GM21447 (cell line): ENCODE data around the gene IRF1.
A peak's percentile ranks its signal among the peaks of the same experiment; 100 is the strongest.

Source experiments
- ATAC-seq: cut with Tn5 transposase; IDR thresholded peaks from one replicate; pipeline ENCODE4 v1.9.1; 2021; ENCODE audit not compliant: unreplicated experiment

The IRF1 gene

DNA sequence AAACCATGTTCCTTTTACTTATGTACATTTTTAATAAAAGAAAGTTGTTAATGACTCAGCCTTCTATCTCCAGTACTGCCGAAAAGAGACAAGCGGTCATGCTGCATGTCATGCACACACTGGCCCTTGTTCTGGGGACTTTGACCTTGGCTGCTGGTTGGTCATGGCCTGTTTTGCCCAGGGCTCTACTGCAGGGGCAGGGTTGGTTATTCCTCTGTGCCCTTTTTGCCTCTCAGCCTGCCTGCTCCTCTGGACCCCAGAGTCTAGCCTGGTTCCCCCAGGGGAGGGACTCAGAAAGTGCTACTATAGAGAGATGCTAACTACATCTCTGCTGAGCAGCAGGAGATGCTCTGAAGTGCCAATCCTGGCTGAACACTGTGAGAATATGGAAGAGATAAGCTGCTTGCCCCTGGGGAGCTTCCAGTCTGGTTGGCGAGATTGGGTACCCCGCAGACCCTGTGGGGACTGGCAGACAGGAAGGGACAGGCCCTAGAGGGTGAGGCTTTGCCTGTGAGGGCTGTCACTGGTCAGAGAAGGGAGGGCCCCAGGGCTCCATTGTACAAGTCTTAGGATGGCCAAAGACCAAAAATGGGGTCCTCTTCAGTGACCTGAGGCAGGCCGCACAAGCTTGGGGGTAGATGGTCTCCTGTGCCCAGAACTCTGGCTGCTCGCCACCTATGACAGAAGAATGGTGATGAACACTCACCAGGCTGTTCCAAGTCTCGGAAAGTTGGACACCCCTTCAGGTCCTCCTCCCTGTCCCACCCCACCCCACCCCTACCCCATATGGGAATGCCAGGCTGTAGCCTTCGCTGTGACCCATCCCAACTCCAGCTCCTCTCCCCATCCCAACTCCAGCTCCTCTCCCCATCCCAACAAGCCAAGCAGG lies 14.3 kb downstream of the IRF1 start:
- ATAC-seq = no peak

DNA sequence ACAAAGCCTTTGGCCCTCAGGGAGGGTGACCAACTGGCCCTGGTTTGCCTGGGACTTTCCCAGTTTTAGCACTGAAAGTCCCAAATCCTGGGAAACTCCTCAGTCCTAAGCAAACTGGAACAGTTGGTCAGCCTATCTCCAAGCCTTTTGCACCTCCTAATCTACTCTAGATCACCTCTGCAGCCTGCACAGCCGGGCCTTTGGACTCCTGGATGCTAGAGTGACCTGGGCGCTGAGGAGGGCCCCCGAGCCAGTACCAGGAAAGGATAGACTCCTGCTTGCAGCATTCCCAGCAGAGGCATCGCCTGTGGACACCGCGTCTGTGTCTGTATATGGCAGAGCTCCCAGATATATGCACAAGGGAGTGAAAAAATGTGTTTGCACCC lies 15.1 kb downstream of the IRF1 start:
- no peak for ATAC-seq

DNA sequence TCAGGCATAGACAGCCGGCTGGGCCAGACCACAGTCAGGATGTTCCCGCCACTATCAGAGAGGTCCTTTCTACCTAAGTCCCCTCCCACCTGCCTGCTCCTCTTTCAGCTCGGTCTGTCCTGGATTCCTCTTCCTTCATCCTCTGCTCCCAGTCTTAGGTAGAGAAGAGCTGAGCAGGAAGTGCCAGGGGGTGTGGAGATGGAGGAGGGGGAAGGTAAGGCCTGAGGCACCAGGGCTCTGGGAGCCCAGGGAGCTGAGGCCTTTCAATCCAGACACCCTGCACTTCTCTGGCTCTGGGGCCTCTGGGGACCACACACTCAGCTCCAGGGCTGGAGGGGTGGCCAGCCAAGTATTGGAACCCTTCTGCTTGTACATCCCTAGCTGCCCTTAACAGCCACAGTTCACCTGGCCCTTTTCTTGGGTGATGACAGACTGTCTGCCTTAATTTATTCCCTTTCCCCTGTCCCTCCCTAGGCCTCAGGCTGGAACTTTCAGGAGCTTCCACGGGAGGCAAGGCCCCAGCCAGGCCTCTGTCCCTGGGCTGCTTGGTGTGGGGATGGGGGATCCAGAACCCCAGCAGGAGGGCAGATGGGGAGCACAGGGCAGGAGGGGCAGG lies 15.6 kb downstream of the IRF1 start:
- ATAC-seq = no peak

DNA sequence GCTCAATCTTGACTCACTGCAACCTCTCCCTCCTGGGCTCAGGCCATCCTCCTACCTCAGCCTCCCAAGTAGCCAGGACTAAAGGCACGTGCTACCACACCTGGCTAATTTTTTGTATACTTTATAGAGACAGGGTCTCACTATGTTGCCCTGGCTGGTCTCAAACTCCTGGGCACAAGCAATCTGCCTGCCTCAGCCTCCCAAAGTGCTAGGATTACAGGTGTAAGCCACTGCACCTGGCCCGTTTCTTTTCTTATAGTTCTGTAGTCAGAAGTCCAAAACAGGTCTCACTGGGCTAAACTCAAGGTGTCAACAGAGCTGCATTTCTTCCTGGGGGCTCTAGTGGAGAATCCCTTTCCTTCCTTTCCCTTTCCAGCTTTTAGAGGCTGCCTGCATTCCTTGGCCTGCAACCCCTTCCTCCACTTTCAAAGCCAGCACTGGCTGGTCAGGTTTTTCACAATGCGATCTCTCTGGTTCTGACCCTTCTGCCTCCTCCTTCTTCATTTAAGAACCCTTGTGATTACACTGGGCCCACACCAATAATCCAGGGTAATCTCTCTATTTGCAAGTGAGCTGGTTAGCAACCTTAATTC lies 16.3 kb downstream of the IRF1 start:
- no peak for ATAC-seq

DNA sequence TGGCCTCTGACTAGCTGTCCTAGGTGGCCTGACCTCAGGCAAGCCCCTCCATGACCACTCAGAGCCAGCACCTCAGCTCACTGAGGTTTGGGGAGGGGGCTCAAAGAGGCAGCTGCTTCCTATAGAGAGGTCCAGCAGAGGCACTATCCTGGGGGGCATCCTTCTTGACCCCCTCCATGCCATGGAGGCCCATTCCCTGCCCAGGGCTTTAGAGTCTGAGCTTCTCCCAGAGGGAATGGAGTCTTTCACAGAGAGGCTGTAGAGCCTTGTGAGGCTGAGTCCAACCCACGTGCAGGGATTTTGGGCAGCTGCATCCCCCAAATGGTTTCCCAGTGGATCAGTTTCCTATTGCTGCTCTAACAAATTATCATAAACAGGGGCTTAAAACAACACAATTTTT lies 16.9 kb downstream of the IRF1 start:
- no peak for ATAC-seq

DNA sequence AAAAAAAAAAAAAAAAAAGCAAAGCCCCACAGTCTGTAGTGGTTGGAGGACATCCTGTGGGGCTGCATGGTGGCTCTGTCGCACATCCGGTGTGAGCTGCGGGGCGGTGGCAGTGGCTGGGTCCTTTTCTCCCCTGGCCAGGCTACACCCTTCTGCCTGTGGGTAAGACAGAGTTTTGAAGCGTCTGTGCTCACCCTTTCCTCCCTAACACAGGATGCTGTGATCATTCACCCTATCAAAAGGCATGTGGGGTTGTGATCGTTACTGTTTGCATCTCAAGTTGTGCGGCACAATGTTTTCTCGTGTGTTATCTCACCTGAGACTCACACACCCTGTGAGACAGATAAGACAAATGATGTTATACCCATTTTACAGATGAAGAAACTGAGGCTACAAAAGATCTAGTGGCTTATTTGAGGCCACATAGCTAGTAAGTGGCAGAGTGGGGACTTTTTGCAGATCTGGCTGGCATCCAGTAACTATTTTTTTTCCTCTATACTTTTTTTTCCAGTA lies 17.5 kb downstream of the IRF1 start:
- peak; percentile 85 for ATAC-seq

DNA sequence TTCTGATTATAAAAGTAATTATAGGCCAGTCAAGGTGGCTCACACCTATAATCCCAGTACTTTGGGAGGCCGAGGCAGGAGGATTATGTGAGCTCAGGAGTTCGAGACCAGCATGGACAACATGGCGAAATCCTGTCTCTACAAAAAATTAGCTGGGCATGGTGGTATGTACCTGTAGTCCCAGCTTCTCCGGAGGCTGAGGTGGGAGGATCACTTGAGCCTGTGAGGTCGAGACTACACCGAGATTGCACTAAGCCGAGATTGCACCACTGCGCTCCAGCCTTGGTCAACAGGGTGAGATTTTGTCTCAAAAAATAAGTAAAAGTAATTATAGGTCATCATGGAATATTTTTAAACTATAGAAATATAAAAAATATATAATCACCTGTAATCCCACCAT lies 18.1 kb downstream of the IRF1 start:
- no peak for ATAC-seq

DNA sequence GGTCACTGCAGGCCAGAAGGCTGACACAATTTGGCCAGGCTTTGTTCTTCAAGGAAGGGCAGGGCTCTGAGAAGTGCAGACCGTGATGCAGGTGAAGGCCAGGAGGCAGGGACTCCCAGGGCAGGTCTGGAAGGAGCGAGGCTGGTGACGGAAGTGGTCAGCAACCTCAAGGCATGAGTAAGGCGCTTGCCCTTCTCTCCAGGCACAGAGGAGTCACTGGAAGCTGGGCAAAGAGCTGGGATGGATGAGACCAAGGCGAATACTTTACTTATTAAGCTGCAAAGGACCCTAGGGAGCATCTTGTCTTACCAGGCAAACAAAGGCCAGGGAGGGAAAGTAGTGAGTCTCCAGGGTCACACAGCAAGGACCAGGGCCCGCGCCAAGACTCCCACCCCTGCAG lies 18.6 kb downstream of the IRF1 start:
- no peak for ATAC-seq

DNA sequence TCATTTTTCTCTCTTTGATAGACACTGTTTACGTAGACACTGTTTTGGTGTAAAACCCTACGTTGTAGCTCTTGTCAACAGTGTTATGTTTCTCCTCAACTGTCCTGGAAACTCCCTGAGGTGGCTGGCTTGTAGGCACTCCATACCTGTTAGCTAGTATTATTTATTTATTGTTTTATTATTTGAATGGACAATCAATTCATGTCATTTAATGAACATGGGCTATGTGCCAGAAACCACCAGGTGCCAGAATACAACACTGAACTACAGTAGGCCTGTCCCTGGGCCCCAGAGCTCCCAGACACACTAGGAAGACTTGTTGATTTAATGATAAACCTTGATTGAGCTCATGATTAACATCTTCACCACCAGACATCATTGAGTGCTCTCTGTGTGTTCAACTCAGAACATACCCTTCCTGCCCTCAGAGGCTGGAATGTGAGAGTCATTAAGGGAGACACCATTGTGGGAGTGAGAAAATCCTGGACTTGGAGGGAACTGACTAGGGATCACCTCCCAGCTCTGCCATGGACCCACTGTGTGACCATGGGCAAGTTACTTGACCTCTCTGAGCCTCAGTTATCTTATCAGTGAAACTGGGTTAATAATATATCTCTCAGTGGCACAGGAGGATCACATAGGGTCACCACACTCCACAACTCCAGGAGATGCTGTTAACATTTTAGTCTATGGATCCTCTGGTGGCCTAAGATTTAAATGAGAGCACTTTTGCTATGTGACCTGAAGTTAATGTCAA lies 19.2 kb downstream of the IRF1 start:
- no peak for ATAC-seq

DNA sequence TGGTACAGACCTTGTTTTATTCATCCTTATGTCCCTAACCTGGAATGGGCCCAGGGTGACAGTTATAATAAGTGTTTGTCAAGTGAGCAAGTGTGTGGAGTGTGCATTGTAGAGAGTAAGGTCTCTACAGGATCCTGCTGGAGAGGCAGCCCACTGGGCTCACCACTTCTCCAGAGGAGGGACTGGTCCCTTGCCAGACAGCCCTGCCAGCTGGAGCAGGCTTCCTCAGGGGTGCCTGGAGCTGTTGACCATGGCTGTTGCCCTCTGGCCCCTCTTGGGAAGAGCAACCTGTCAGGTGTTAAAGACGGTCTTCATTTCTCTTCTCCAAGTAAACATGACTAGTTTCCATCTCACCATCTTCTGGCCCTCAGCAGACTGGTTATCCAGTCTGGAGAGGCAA lies 20.0 kb downstream of the IRF1 start:
- no peak for ATAC-seq

DNA sequence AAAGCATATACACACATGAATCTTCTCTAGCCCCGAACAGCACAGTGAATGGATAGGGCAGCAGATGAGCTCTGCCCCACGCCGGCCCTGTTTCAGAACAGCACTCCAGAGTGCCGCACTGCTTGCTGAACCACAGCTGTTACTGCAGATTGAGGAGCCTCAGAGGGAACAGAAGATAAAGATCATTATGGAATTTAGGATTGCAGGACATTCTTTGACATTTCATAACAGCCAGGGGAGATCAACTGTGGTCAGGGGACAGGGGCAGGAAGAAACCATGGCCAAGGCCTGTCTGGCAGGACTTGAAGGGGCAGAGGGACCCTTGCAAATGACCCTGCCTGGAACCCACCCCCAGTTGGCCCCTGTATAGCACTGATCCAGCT lies 20.6 kb downstream of the IRF1 start:
- no peak for ATAC-seq

DNA sequence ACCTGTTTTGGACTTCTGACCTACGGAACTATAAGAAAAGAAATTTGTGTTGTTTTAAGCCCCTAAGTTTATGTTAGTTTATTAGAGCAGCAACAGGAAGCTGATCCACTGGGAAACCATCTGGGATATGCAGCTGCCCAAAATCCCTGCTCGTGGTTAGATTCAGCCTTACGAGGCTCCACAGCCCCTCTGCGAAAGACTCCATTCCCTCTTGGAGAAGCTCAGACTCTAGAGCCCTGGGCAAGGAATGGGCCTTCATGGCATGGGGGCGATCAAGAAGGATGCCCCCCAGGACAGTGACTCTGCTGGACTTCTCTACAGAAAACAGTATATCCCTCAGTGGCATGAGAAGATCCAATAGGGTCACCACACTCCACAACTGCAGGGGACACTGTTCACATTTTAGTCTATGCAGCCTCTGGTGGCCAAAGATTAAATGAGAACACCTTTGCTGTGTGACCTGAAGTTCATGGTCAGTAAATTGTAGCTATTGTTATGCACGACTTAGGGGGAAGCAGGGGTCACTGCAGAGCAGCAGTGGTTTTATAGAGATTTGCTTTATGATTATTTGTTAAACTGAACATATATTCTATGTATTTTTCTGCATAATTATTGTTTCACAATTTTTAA lies 21.1 kb downstream of the IRF1 start:
- ATAC-seq = no peak

DNA sequence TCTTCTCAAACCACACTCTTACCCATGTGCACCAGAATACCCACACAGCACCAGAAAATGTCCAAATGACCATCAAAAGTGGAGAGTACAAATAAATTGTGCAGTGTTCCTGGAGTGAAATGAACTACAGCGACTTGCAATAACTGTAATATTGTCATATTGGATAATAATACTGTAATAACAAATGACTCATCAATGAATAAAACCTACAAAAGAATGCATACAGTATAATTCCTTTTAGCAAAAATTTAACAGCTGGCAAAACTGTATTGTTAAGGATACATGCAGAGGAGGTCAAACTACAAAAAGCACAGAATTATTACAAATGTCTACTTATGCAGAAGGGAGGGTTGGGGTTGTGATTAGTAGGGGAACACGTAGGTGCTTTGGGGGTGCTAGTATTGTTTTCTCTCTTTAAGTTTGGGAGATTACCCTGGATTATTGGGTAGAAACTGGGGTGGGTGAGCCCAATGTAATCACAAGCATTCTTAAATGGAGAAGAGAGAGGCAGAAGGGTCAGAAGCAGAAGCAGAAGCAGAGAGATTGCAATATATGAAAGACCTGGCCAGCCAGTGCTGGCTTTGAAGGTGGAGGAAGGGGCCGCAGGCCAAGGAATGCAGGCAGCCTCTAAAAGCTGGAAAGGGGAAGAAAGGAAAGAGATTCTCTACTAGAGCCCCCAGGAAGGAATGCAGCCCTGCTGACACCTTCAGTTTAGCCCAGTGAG lies 21.8 kb downstream of the IRF1 start:
- ATAC-seq = no peak

DNA sequence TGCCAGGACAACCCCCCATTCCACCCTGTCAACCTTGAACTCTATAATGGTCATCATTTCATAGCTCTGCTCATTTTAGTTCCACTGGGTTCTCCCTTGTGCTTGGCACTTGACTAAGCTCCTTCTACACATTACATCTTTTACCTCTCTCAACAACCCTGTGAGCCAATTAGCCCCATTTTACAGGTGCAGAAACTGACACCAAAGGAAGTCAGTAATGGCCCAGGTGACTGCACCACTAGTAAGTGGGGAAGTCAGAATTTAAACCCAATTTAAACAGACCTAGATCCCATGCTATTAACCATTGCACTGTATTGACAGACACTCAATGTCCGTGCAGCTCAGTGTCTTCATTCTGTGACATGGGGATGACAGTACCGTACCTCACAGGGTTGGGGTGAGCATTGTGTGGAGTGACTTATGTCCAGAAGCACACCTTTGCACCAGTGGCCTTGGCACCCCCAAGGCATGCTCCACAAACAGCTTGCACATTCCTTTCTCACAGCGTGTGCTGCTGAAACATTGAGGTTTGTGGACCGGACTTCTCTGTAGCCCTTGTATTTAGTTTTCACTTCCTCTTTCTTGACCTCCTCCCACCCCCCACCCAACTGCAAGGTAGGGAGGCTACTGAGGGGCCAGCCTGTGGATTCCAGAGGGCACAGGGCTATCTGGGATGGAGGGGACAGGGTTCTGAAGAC lies 23.1 kb downstream of the IRF1 start:
- peak; percentile 30 for ATAC-seq

DNA sequence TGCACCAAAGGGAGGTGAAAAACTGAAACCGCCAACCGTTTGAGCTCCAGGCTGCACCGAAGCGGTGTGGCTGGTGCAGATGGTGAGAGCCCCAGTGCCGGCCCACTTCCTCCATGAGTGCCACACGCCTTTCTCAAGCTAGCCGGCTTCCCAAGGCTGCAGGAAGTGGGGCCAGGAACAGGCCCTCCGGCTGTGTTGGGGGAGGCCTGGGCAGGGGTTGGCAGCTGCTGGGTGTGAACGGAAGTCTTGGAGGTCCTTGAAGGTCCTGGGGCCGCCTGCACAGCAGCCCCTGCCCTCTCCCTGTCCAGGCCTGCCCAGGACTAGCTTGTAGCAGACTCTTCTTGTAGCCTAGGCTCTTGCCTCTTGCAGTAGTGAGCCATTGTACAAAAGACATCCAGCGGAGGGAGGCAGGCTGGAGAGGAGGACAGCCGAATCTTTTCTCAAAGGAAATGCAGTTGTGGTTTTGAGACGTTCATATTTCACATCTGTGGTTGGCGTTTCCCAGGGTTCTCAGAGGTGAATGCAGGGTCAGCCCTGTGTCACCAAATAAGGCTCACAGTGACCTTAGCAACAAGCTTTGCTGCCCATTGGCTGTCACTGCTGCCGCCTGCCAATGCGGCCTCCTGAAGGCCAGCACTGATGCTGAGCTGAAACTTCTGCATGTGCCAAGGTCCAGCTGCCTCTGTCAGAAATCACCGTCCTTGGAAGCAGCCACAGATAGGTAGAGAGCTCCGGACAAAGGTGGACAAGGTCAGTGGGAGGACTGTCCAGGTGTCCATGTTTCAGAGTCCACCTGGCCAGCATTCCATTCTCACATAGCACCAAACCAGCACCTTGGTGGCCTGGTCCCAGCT lies 23.9 kb downstream of the IRF1 start:
- peak; percentile 63 for ATAC-seq

DNA sequence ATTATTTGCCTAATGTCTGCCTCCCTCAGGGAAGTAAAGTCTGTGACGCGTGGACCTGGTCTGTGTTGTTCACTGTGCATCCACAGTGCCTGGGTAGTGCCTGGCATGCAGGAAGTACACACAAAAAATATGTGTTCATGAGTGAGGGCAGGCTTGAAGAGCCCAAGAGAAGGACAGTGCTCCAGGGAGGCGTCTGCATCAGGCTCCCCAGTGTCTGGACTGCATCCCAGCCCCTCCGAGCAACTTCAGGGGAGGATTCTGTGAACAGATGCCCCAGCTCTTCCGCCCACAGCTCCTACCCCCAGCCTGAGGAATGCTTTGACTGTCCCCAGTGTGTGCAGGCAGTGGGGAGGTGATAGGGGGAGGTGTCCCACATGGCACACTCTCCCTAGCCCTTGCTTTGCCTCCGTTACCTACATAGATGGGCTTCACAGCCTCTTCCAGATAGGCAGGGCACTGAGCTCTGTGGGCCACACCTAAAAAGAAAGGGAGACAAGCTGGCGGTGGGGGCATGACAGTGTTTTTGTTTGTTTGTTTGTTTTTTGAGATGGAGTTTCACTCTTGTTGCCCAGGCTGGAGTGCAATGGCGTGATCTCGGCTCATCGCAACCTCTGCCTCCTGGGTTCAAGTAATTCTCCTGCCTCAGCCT lies 25.4 kb downstream of the IRF1 start:
- no peak for ATAC-seq

DNA sequence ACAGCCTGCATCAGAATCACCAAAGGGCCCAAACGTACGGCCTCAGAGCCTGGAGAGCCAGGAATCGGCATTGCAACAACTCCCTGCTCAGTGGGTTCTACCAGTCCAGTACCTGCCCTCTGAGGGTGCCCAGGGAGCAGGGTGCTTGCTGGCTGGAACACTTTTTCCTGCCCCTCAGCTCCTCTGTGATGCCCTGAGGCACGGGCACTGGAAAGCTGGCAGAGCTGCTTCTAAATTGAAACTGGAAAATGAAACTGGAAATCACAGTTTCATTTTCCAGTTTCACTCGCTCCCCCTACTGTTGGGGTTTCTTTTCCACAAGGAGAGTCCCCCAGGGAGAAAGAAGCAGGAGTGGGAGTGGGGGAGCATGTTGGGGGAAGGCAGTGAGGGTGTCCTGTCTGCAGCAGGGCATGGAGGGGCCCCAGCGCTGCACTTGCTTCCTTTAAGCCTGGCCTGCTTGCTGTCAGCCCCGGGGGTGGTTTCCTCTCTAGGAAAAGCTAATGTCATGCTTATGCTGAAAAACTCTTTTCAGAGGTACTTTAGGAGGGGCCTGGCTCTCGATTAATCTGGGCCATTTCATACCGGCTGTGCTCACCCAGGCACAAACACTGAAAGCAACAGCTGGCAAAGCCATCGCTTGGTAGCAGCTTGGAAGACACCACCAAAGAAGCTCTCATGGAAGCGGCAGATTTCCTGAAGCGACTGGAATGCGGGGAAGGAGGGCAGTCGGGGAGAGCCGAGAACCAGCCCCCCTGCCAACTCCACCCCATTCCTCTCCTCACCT lies 26.2 kb downstream of the IRF1 start:
- no peak for ATAC-seq

DNA sequence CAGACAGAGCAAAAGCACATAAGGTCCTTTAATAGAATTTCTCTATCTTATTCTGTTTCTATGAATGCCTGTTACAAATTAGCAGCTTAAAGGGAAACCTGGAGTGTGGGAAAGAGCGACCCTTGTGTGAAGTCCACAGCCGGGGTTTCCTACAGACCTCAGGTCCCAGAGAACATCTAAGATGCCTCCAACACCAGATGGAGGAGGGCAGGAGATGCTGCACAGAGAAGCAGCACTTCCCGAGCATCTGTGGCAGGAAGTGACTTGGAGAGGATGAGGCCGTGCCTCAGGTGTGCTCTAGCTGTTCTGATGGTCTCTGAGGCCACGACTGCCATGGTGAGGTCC lies 26.8 kb downstream of the IRF1 start:
- no peak for ATAC-seq
